NCI-H1694 treated with DMSO at 0.1 percent for 48 hours (cell line): ENCODE results near the gene AMOT.
A peak's percentile ranks its signal among the peaks of the same experiment; 100 is the strongest.
"Not testable (repeated sequence)": the region's sequence is repeated elsewhere in the genome, so short reads cannot be mapped to it uniquely, and the experiment has no call there.

Experiments
- DNase-seq: peaks from one replicate; lab custom pipeline; 2025; lab: John Stamatoyannopoulos, UW

The AMOT gene

GRCh38 chrX:112840382-112841113 is at the start of gene AMOT:
Gene AMOT, minus strand, starts transcription at chrX:112840831. Its CDS starts 17,705 bp downstream, at chrX:112823126.
- peak; percentile 53 for DNase-seq

DNA sequence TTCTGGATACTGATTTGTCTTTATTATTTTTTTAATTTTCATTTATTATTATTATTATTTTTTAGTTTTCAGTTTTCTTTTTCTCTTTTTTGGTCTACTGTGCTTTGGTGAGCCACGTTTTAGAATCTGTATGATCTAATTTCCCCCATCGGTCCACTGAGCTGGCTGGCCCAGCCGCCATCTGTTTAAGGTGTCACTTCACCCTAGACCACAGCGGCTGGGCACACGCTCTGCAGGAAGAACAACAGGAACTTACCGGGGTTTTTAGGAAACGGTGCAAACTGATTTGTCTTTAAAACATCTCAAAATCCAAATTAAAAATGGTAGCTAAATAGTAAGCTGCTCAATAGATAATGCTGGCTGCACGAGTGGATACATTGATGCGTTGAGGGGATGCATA is 48.8 kb upstream of the AMOT start:
- DNase-seq = no peak

DNA sequence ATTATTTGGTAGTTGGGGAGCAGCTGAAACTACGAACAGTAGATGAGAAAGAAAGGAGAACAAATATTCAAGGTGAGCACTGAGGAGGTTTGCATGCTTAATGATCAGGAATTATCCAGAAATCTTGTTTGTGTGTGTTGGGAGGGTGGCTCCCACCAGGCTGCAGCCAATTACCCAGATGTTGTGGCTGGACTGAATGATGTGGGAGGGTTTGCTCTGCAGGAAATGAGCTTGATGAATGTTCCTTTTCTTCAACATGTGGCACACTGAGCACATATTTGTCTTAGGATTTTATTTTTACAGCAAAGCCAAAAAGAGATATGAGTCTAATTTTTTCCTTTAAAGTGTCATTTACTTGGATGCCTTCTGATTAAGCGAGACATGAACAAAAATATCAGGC is 48.3 kb upstream of the AMOT start:
- no peak for DNase-seq

DNA sequence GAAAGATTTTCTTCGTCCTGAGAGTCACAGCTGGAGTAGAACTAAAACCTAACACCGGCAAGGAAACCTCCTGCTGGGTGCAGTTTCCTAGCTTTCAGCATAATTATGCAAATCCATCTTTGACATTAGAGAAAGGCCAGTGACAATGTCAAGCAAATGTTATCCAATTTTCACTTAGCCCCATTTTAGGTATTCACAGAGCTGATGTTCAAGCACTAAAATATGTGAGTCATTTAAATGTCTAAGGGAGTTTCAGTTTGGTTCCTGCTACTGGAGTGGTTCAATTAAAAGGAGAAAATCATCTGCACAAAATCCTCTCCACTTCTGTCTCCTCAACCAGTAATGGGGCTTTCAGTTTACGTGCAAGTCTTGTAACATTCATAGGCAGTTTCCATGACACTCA is 37.1 kb upstream of the AMOT start:
- DNase-seq = no peak

DNA sequence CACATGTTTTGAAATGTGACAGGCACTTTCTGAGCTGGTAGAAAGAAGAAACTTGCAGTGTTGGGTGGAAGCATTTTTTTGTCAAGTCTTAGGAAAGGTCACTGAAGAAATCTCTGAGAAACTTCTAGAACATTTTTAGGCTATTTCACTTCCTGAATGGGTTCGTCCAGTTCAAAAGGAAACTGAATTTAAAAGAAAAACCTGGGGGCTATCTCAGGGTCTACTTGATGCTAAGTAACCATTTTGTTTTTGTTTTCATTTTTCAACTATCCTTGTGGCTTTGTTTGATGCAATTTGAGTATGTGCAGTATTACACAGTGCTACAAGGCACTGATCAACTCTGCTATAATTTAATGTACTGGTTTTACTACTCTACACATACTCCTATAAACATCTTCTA is 34.0 kb upstream of the AMOT start:
- no peak for DNase-seq

DNA sequence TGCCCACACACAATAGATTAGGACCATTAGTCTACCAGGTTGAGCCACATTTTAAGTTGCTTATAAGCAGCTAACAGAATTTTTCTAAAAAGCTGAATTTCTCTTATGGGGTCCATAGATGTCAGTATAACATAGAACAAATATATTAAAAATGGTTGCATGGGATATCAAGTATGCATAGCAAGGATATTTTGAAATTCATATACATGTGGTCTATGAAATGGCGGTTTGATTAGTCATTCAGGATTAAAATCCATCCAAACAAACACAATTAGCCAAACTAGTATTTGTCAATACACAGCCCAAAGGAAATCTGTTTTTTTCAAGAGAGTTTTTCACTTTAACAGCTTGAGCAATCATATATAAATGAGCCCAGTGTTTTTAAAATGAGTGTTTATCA is 33.5 kb upstream of the AMOT start:
- DNase-seq = peak; percentile 11

DNA sequence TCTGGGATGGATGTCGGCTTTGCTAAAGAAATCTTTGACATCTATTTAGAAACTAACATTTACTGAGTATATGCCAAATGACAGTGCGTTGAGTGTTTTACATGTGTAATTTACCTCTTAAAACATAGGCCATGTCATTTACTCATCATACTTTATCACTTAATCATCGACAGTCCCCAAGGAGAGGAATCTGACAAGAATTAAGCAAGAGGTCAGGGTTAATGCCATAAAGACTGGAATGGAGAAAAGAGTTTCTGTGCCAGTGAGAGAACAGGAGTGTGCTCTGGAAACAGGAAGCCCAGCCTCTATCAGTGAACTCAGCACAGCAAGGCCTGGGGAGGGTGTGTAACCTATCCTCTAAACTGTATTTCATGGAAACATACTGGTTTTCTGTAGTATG is 28.0 kb upstream of the AMOT start:
- no peak for DNase-seq

GRCh38 chrX:112867570-112867969 is 26.9 kb upstream of the AMOT start:
- DNase-seq = no peak

GRCh38 chrX:112866175-112866574 is 25.5 kb upstream of the AMOT start:
- DNase-seq = no peak

GRCh38 chrX:112865464-112866025 is 24.9 kb upstream of the AMOT start:
- DNase-seq = no peak

GRCh38 chrX:112863850-112864249 is 23.2 kb upstream of the AMOT start:
- DNase-seq = no peak

- DNase-seq = no peak
These were observed 16.8 kb upstream of the AMOT start for GRCh38 chrX:112857478-112857878.

DNA sequence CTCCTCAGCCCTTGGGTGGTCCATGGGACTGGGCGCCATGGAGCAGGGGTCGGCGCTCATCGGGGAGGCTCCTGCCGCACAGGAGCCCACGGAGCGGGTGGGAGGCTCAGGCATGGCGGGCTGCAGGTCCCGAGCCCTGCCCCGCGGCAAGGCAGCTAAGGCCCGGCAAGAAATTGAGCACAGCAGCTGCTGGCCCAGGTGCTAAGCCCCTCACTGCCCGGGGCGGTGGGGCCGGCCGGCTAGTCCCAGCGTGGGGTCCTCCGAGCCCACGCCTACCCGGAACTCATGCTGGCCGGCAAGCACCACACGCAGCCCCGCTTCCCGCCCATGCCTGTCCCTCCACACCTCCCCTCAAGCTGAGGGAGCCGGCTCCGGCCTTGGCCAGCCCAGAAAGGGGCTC is 14.3 kb upstream of the AMOT start:
- DNase-seq = not testable (repeated sequence)

GRCh38 chrX:112852851-112853250 is 12.2 kb upstream of the AMOT start:
- DNase-seq = no peak

GRCh38 chrX:112851806-112852205 is 11.2 kb upstream of the AMOT start:
- no peak for DNase-seq

DNA sequence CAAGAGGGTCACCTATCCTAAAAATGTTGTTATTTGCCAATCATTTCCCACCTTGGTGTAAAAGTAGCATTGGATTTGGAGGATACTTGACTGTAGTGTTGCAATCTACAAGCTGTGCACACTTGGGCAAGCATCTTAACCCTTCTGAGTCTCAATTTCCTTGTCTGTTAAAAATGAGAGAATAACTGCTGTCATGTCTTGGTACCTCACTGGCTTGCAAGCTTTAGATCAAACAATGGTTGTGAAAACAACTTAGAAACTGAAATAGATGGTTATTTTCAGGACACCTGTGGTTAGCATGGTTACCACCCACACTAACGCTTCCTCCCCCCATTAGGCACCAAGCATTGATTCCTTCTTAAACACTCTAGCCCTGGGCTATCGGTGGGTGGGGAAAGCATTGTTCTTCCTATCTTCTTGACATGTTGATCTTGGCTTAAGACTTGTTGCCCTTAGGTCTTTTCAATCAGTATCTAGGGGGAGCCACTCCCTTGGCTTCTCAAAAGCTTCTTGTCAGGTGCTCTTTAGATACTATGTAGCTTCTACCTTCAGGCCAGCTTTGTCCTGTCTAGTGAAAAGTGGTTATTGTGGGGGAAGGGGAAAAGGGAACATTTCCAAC is 10.6 kb upstream of the AMOT start:
- no peak for DNase-seq

- no peak for DNase-seq
These were observed 8.4 kb upstream of the AMOT start for GRCh38 chrX:112849016-112849415.

DNA sequence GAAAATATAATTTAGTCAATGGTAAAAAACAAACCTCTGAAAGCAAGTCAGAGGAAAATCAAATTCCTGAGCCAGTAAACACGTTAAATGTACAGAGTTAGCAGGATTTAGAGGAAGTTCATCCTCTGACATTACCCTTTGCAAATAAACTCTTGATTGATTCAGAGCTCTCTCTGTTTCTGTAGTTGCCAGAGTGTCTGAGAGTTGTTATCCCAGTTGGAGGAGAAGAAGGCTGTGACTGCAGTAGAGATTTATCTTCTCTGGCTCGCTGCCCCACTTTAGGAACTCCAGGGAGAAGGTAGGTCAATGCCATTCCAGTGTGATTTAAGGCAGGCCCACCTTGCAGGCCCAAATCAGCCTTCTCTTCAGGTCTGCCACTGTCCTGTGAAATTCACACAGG is 6.2 kb upstream of the AMOT start:
- DNase-seq = no peak

DNA sequence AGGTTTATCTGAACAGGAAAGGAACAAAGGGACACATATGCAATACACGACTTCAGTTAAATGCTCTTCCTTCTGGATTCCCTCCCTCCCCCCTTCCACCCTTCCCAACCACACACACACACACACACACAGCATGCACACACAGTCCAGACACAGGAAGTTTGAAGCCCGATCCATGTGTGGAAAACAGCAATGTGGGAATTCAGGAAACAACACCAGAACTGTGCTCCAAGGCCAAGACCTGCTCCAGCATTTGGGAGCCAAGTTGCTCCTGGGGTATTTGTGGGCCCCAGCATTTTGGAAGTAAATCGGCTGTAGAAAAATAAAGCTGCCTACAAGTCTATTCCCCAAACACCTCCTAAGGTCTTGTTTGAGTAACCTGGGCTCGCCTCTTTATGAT is 5.6 kb upstream of the AMOT start:
- no peak for DNase-seq

GRCh38 chrX:112844250-112844649 is 3.6 kb upstream of the AMOT start:
- no peak for DNase-seq

- DNase-seq = no peak
These were observed 1.2 kb upstream of the AMOT start for GRCh38 chrX:112841820-112842157.

- DNase-seq = peak; percentile 81
These were observed 636 bp upstream of the AMOT start for GRCh38 chrX:112841114-112841819.

GRCh38 chrX:112839856-112840255 is 775 bp downstream of the AMOT start:
- DNase-seq = no peak
